GM10847 (cell line): Measurements from ENCODE around the gene RARG.
A peak's percentile ranks its signal among the peaks of the same experiment; 100 is the strongest.

Source experiments
- POLR2A ChIP-seq: IDR thresholded peaks from 2 replicates; pipeline ENCODE4 v1.6.1; 2011; ENCODE audit not compliant: insufficient read length; ENCODE audit errors: extremely low read depth

The RARG gene

DNA sequence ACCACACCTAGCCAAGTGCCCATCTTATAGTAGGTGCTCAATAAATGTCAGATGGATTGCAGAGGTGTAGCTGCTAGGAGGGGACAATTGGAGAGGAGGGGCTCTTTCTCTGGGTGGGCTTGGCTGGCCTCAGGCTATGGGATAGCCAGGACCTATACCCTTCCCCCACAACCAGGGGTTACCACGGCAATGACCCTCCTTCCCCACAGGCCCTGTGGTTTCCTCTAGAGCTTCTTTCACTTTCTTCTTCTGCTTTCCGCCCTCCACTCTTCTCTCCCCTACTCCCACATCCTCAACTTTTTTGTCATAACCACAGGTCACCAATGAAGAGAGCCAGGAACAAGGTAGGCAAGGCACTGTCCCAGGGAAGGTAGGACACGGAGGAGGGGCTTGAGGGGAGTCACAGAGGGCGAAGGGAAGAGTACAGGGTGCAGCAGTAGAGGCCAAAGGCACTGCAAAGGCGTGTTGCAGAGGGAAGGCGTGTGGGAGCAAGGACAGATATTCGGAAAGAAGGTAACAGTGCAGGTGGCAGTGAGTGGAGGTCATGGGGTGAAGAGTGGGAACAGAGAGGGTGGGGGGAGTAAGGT lies 23.0 kb downstream of the RARG start:
- TF ChIP-seq POLR2A: peak; percentile 38

DNA sequence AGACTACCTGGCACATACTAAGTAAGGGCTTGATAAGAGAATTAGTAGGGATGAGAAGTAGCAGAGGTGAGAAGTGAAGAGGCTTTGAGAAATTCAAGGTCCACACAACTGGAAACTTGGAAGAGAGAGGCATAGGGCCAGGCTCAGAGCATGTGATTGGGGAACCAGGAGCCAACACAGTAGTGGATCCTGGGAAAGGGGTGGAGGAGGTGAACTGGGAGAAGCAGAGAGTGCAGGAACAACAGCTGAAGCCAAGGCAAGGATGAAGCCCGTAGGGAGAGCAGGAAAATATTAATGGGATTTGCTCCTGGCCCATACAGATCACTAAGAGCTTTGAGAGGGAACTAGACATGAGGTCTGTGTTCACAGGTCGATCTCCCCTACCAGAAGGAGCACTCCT lies 23.6 kb downstream of the RARG start:
- no peak for TF ChIP-seq POLR2A

- TF ChIP-seq POLR2A: peak; percentile 93
Observed at GRCh38 chr12:53207042-53207441, 25.0 kb downstream of the RARG start, which contains the start of gene ITGB7. ITGB7 (minus strand) TSS chr12:53207251; CDS start chr12:53200443, 6,808 bp downstream.

- peak; percentile 51 for TF ChIP-seq POLR2A
Observed at GRCh38 chr12:53205747-53206419, 26.1 kb downstream of the RARG start.

GRCh38 chr12:53204351-53204750 lies 27.7 kb downstream of the RARG start:
- TF ChIP-seq POLR2A: no peak

DNA sequence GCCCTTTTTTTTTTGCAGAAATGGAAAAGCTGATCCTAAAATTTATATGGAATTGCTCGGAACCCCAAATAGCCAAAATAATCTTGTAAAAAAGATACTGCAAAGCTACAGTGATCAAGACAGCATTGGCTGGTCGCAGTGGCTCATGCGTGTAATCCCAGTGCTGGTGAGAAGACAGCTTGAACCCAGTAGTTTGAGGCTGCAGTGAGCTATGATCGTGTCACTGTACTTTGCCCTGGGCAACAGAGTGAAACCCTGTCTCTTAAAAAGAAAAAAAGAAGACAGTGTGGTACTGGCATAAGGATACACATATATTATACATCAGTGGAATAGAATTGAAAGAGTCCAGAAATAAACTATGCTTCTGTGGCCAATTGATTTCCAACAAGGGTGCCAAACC lies 30.4 kb downstream of the RARG start:
- no peak for TF ChIP-seq POLR2A

GRCh38 chr12:53201177-53201541 lies 30.9 kb downstream of the RARG start:
- TF ChIP-seq POLR2A: no peak

GRCh38 chr12:53200458-53201176 lies 31.4 kb downstream of the RARG start:
- no peak for TF ChIP-seq POLR2A

DNA sequence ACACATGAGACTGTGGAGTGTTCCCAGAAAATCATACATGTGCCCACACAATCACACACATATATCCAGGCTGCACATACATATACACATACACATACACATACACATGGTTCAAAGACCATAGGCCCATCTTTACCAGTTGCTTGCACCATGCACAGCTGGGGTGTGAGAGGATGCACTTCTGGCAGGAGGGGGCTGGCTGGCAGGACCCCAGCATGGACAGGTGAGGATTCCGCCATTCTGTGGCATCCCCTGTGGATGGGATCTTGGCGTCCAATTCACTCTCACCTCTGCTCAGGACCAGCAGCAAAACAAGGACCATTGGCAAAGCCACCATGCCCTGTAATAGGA lies 31.9 kb downstream of the RARG start:
- TF ChIP-seq POLR2A: no peak

- TF ChIP-seq POLR2A: no peak
Observed at GRCh38 chr12:53199700-53200099, 32.3 kb downstream of the RARG start.

GRCh38 chr12:53198486-53199110 lies 33.4 kb downstream of the RARG start:
- no peak for TF ChIP-seq POLR2A

GRCh38 chr12:53197011-53197640 lies 34.9 kb downstream of the RARG start:
- TF ChIP-seq POLR2A: no peak

GRCh38 chr12:53196486-53196885 lies 35.5 kb downstream of the RARG start:
- no peak for TF ChIP-seq POLR2A

DNA sequence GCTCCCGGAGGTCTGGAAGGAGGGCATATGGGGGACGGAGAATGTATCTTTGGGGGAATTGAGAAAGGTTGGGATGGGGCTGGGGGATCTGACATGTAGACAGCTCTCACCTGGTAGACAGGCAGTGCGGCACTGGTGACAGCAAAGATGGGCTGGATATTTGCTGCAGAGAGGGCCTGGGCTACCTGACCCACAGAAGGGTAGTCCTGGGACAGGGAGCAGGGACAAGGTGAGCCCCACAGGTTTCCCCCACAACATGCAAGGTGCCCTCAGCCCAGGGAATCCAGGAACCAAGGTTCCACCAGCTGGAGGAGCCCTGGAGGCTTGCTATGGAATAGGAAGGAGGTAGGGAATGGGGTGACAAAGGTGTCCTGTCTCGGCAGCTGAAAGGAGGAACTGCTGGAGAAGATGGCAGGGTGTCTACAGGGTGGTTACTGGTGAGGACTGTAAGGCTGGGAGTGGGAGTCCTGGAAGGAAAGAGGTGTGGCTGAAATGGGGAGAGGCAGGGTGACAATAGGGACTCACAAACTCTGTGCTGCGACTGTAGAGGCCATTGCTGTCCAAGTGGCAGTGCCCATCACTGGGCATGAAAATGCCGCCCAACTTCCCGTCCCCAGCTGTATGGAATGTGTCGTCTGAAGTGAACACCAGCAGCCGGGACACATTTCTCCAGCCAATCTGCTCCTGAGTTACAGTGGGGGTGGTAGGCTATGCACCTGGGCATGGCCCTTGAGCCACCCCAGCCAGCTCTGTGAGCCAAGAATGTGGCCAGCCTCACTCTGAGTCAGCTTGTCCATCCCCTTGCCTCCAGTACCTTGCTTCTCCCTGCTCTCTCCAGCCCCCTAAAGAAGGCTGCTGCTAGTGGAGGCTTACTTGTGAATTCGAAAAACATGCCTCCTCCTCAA lies 36.2 kb downstream of the RARG start:
- no peak for TF ChIP-seq POLR2A
